ENCODE results near the gene SEMA3C.
A peak's percentile ranks its signal among the peaks of the same experiment; 100 is the strongest.

The SEMA3C gene

GRCh38 chr7:80760292-80760691 lies 158.6 kb downstream of the SEMA3C start (continued):
- TF ChIP-seq ZNF513 (tag by site-specific recombination; IDR thresholded peaks at IDR 0.05) (no peak), ZNF561 (tag by site-specific recombination; IDR thresholded peaks at IDR 0.05; ENCODE audit: borderline replicate concordance) (peak; percentile 87; the same call in 1 of the 2 replicates), ATF2 (tag by site-specific recombination; IDR thresholded peaks at IDR 0.05; ENCODE audit: low read depth) (peak; percentile 42; the same call in 1 of the 2 replicates), ZNF23 (tag by site-specific recombination; IDR thresholded peaks at IDR 0.05; ENCODE audit: borderline replicate concordance) (no peak), KLF7 (tag by site-specific recombination; IDR thresholded peaks at IDR 0.05; ENCODE audit: borderline replicate concordance) (0 out of 2 replicates have a peak, but pooled peaks have one; percentile 22), ZNF146 (tag by site-specific recombination; IDR thresholded peaks at IDR 0.05) (no peak), ZNF843 (tag by site-specific recombination; IDR thresholded peaks at IDR 0.05) (peak; percentile 96), ZNF654 (tag by site-specific recombination; IDR thresholded peaks at IDR 0.05; ENCODE audit: low read depth) (peak; percentile 27; the same call in 1 of the 2 replicates), GLIS2 (tag by site-specific recombination; IDR thresholded peaks at IDR 0.05) (no peak), ZSCAN4 (tag by site-specific recombination; IDR thresholded peaks at IDR 0.05) (0 out of 2 replicates have a peak, but pooled peaks have one; percentile 15), ZBTB1 (tag by site-specific recombination; IDR thresholded peaks at IDR 0.05) (peak; percentile 92), GLI2 (tag by site-specific recombination; IDR thresholded peaks at IDR 0.05; ENCODE audit: borderline replicate concordance, low read depth) (peak; percentile 89), BCL11A (tag by site-specific recombination; IDR thresholded peaks at IDR 0.05; ENCODE audit: low read depth) (peak; percentile 66; the same call in 1 of the 2 replicates), HIC1 (tag by site-specific recombination; IDR thresholded peaks at IDR 0.05) (peak; percentile 88), GFI1B (tag by site-specific recombination; IDR thresholded peaks at IDR 0.05) (peak; percentile 83), REST (tag by site-specific recombination; IDR thresholded peaks at IDR 0.05) (no peak), ZNF391 (tag by site-specific recombination; IDR thresholded peaks at IDR 0.05; ENCODE audit: borderline replicate concordance, low read depth) (0 out of 2 replicates have a peak, but pooled peaks have one; percentile 46), ZNF473 (tag by site-specific recombination; IDR thresholded peaks at IDR 0.05) (no peak), ZNF174 (tag by site-specific recombination; IDR thresholded peaks at IDR 0.05) (no peak), ZNF184 (tag by site-specific recombination; IDR thresholded peaks at IDR 0.05) (no peak), ZNF629 (tag by site-specific recombination; IDR thresholded peaks at IDR 0.05) (peak; percentile 90), PRDM4 (tag by site-specific recombination; IDR thresholded peaks at IDR 0.05) (peak; percentile 90), ZNF335 (tag by site-specific recombination; conservative IDR thresholded peaks at IDR 0.05) (peak; percentile 43; the same call in 1 of the 2 replicates), PRDM1 (tag by site-specific recombination; IDR thresholded peaks at IDR 0.05) (no peak), ZNF239 (tag by site-specific recombination; IDR thresholded peaks at IDR 0.05) (no peak), ZNF747 (tag by site-specific recombination; IDR thresholded peaks at IDR 0.05) (no peak), ZNF366 (tag by site-specific recombination; conservative IDR thresholded peaks at IDR 0.05) (peak; percentile 94), ZNF76 (tag by site-specific recombination; IDR thresholded peaks at IDR 0.05; ENCODE audit: borderline replicate concordance, low read depth) (peak; percentile 31; the same call in 1 of the 2 replicates), OVOL3 (tag by site-specific recombination; IDR thresholded peaks at IDR 0.05) (peak; percentile 88)
